H9 (cell line): ENCODE measurements around the gene CEP170B. TPM values are rescaled to one million over a fixed set of nuclear protein-coding genes. Genes with fewer than 3 reads are reported as not detected.

Source experiments
- DNase-seq: peaks from one replicate; pipeline ENCODE4 v3.0.0-alpha.2; 2017
- H2AFZ ChIP-seq: one replicate; pipeline ENCODE4 v1.6.1; 2013; ENCODE audit warnings: mild to moderate bottlenecking, low read length, control low read depth, moderate library complexity
- H2AK5ac ChIP-seq: 2 replicates; pipeline ENCODE4 v1.6.1; 2013; ENCODE audit warnings: low read length, control low read depth, mixed read lengths; ENCODE audit not compliant: insufficient read length
- H2BK120ac ChIP-seq: one replicate; pipeline ENCODE4 v1.6.1; 2013; ENCODE audit warnings: low read depth, mild to moderate bottlenecking, low read length, control low read depth, inconsistent platforms; ENCODE audit not compliant: poor library complexity, severe bottlenecking
- H2BK12ac ChIP-seq: 2 replicates; pipeline ENCODE4 v1.6.1; 2013; ENCODE audit warnings: low read length, control low read depth, mixed read lengths, low read depth; ENCODE audit not compliant: insufficient read length
- H2BK15ac ChIP-seq: 2 replicates; pipeline ENCODE4 v1.6.1; 2013; ENCODE audit warnings: low read depth, low read length, control low read depth
- H2BK20ac ChIP-seq: one replicate; pipeline ENCODE4 v1.6.1; 2013; ENCODE audit warnings: low read depth, mild to moderate bottlenecking, low read length, control low read depth, inconsistent platforms; ENCODE audit not compliant: poor library complexity, severe bottlenecking
- H2BK5ac ChIP-seq: 2 replicates; pipeline ENCODE4 v1.6.1; 2013; ENCODE audit warnings: low read length, control low read depth, mixed read lengths; ENCODE audit not compliant: insufficient read length
- H3K14ac ChIP-seq: 2 replicates; pipeline ENCODE4 v1.6.1; 2013; ENCODE audit warnings: low read length, control low read depth; ENCODE audit not compliant: insufficient read depth
- H3K18ac ChIP-seq: 2 replicates; pipeline ENCODE4 v1.6.1; 2013; ENCODE audit warnings: low read depth, mild to moderate bottlenecking, mixed read lengths, low read length, control low read depth; ENCODE audit not compliant: insufficient read length
- H3K23ac ChIP-seq: 2 replicates; pipeline ENCODE4 v1.6.1; 2013; ENCODE audit warnings: low read length, control low read depth, mixed read lengths, low read depth; ENCODE audit not compliant: insufficient read length
- H3K23me2 ChIP-seq: 2 replicates; pipeline ENCODE4 v1.6.1; 2013; ENCODE audit warnings: low read depth, mild to moderate bottlenecking, mixed read lengths, low read length, control low read depth; ENCODE audit not compliant: insufficient read length, poor library complexity, severe bottlenecking
- H3K27ac ChIP-seq: 2 replicates; pipeline ENCODE4 v1.5.1; 2013; ENCODE audit warnings: low read length, control low read depth, mixed read lengths, low read depth; ENCODE audit not compliant: insufficient read length
- H3K27me3 ChIP-seq: 2 replicates; pipeline ENCODE4 v1.6.1; 2013; ENCODE audit warnings: low read length, control low read depth, inconsistent platforms; ENCODE audit not compliant: insufficient read depth
- H3K4ac ChIP-seq: 2 replicates; pipeline ENCODE4 v1.6.1; 2013; ENCODE audit warnings: low read depth, mild to moderate bottlenecking, control low read depth, inconsistent platforms, low read length, moderate library complexity
- H3K4me1 ChIP-seq: 2 replicates; pipeline ENCODE4 v1.6.1; 2013; ENCODE audit warnings: low read length, control low read depth, inconsistent platforms; ENCODE audit not compliant: insufficient read depth
- H3K4me2 ChIP-seq: 2 replicates; pipeline ENCODE4 v1.6.1; 2013; ENCODE audit warnings: low read length, control low read depth, mixed read lengths; ENCODE audit not compliant: insufficient read length, insufficient read depth
- H3K56ac ChIP-seq: 2 replicates; pipeline ENCODE4 v1.6.1; 2013; ENCODE audit warnings: low read depth, mild to moderate bottlenecking, mixed read lengths, low read length, control low read depth; ENCODE audit not compliant: insufficient read length
- H3K79me1 ChIP-seq: 2 replicates; pipeline ENCODE4 v1.6.1; 2013; ENCODE audit warnings: low read depth, mild to moderate bottlenecking, moderate library complexity, low read length, control low read depth, inconsistent platforms; ENCODE audit not compliant: insufficient read depth, poor library complexity, severe bottlenecking
- H3K79me2 ChIP-seq: 2 replicates; pipeline ENCODE4 v1.6.1; 2013; ENCODE audit warnings: low read length, control low read depth, inconsistent platforms; ENCODE audit not compliant: insufficient read depth
- H3K9ac ChIP-seq: 2 replicates; pipeline ENCODE4 v1.6.1; 2013; ENCODE audit warnings: low read length, control low read depth, mixed read lengths; ENCODE audit not compliant: insufficient read length; ENCODE audit errors: extremely low read depth
- H3K9me3 ChIP-seq: one replicate; pipeline ENCODE4 v1.6.1; 2013; ENCODE audit warnings: low read depth, low read length, inconsistent platforms; ENCODE audit not compliant: control insufficient read depth
- H3T11ph ChIP-seq: one replicate; pipeline ENCODE4 v1.6.1; 2013; ENCODE audit warnings: mild to moderate bottlenecking, low read length, control low read depth, inconsistent platforms
- H4K20me1 ChIP-seq: one replicate; pipeline ENCODE4 v1.6.1; 2013; ENCODE audit not compliant: control insufficient read depth, insufficient read length, insufficient read depth
- H4K5ac ChIP-seq: 2 replicates; pipeline ENCODE4 v1.6.1; 2013; ENCODE audit warnings: low read depth, mild to moderate bottlenecking, mixed read lengths, low read length, control low read depth; ENCODE audit not compliant: insufficient read length
- H4K8ac ChIP-seq: replicated peaks from 2 replicates; pipeline ENCODE4 v1.6.1; 2013; ENCODE audit warnings: low read length, control low read depth, mixed read lengths, low read depth; ENCODE audit not compliant: insufficient read length
- H4K91ac ChIP-seq: 2 replicates; pipeline ENCODE4 v1.6.1; 2013; ENCODE audit warnings: low read depth, mild to moderate bottlenecking, moderate library complexity, mixed read lengths, low read length, control low read depth; ENCODE audit not compliant: insufficient read length
- H3K27ac Mint-ChIP-seq, 3 experiments: 2 replicates in 2 of 3; 3 replicates in 1 of 3; pipeline ENCODE4 v1.8.0; 2020 to 2021; ENCODE audit warnings: mixed read lengths in 3 of 3, mild to moderate bottlenecking in 1 of 3, moderate library complexity in 1 of 3
- H3K27me3 Mint-ChIP-seq: 2 replicates; pipeline ENCODE4 v1.8.0; 2021; ENCODE audit warnings: low read depth, mild to moderate bottlenecking, moderate library complexity, mixed read lengths
- H3K36me3 Mint-ChIP-seq, 3 experiments: 2 replicates in 2 of 3; 3 replicates in 1 of 3; pipeline ENCODE4 v1.8.0; 2020 to 2021; ENCODE audit warnings: low read depth in 3 of 3, mixed read lengths in 3 of 3; ENCODE audit not compliant: insufficient read depth in 1 of 3
- H3K4me1 Mint-ChIP-seq, 2 experiments: 2 replicates each; pipeline ENCODE4 v1.8.0; 2020; ENCODE audit warnings: mixed read lengths in 2 of 2
- H3K4me3 Mint-ChIP-seq, 2 experiments: 2 replicates in 1 of 2; 3 replicates in 1 of 2; pipeline ENCODE4 v1.8.0; 2020 to 2021; ENCODE audit warnings: mild to moderate bottlenecking in 2 of 2, mixed read lengths in 2 of 2, moderate library complexity in 1 of 2
- H3K9me3 Mint-ChIP-seq, 2 experiments: 2 replicates in 1 of 2; 3 replicates in 1 of 2; pipeline ENCODE4 v1.8.0; 2020; ENCODE audit warnings: mild to moderate bottlenecking in 2 of 2, mixed read lengths in 2 of 2, moderate library complexity in 1 of 2
- CTCF ChIP-seq: fragments of 200-600 bp; sonication (generic); conservative IDR thresholded peaks from 3 replicates; pipeline ENCODE4 v1.8.0; 2021; ENCODE audit warnings: antibody characterized with exemption, mild to moderate bottlenecking
- WGBS: extraction: QIAGEN DNeasy Blood & Tissue Kit; methylation state at CpG from one replicate; pipeline ENCODE4 v1.1.7; 2013; ENCODE audit warnings: missing lambda C conversion rate, low lambda C conversion rate, mixed read lengths; ENCODE audit not compliant: insufficient read length; ENCODE audit errors: extremely low coverage; 5-methylcytosine and 5-hydroxymethylcytosine counted together
- total RNA-seq: library from RNA; stranded (reverse); gene quantifications from 2 replicates; pipeline ENCODE4 v1.2.1, GENCODE V29; 2021

Gene CEP170B
- total RNA-seq, 1 experiment from 2014 or later = 28.8 TPM

GRCh38 chr14:104913435-104913834 lies 48.4 kb downstream of the CEP170B start:
- Histone ChIP-seq H2BK120ac (no peak overlapping the region), H3K4ac (no peak overlapping the region), H3K23me2 (no peaks in the 10 kb centered on the region), H2AK5ac (no peak overlapping the region), H2BK12ac (no peak overlapping the region), H2BK20ac (no peak overlapping the region), H3K9me3 (no peaks in the 10 kb centered on the region), H2BK15ac (no peak overlapping the region), H3T11ph (no peak overlapping the region), H3K27me3 (no peaks in the 10 kb centered on the region), H4K5ac (no peak overlapping the region), H3K18ac (no peak overlapping the region), H3K14ac (no peak overlapping the region), H3K56ac (no peak overlapping the region), H3K23ac (no peak overlapping the region), H3K4me2 (no peak overlapping the region), H3K4me1 (no peaks in the 10 kb centered on the region), H3K79me2 (no peaks in the 10 kb centered on the region), H2BK5ac (no peak overlapping the region), H2AFZ (no peak overlapping the region), H3K79me1 (no peaks in the 10 kb centered on the region), H4K20me1 (no peaks in the 10 kb centered on the region), H4K91ac (no peak overlapping the region), H3K27ac (no peak overlapping the region), H4K8ac (no peak overlapping the region), H3K9ac (no peak overlapping the region)
- H3K9me3 Mint-ChIP-seq = peaks cover 14 to 21% of the 10 kb centered on the region in 2 experiments
- DNase-seq = no peak
- no peaks in the 10 kb centered on the region for H3K4me1 Mint-ChIP-seq
- H3K27ac Mint-ChIP-seq = no peak overlapping the region
- no CpG with 5 or more reads among the region's 7 CpGs for WGBS
- no peak overlapping the region for H3K4me3 Mint-ChIP-seq
- peaks cover 0 to 4% (median 0%) of the 10 kb centered on the region in 3 experiments; a peak in 3 of 7 replicates for H3K36me3 Mint-ChIP-seq
- peaks cover 69% of the 10 kb centered on the region for H3K27me3 Mint-ChIP-seq
- TF ChIP-seq CTCF = no peak
